Motor neuron (in vitro differentiated cells): ENCODE results near the gene THUMPD1. TPM values are rescaled to one million over a fixed set of nuclear protein-coding genes. Genes with fewer than 3 reads are reported as not detected.
"Not testable (repeated sequence)": the region's sequence is repeated elsewhere in the genome, so short reads cannot be mapped to it uniquely, and the experiment has no call there.

ENCODE experiments used
- ATAC-seq, 8 experiments: fragments of 200-7000 bp; cut with Tn5 transposase; replicated peaks in 6 of 8; 2 replicates each; pipeline ENCODE4 v1.8.0; 2021; ENCODE audit warnings: mild to moderate bottlenecking in 8 of 8, moderate library complexity in 8 of 8
- H3K27ac ChIP-seq, 2 donors: fragments of 250-450 bp; sonication (Bioruptor Pico); 2 replicates each; pipeline ENCODE4 v1.9.0; 2021; ENCODE audit warnings: antibody characterized with exemption in 2 of 2, mild to moderate bottlenecking in 2 of 2, moderate library complexity in 1 of 2
- H3K4me1 ChIP-seq, 2 donors: fragments of 250-450 bp; sonication (Bioruptor Pico); replicated peaks in 1 of 2; 2 replicates each; pipeline ENCODE4 v1.6.1; 2021; ENCODE audit warnings: antibody characterized with exemption in 2 of 2, mild to moderate bottlenecking in 2 of 2, moderate library complexity in 1 of 2
- H3K4me3 ChIP-seq, 5 donors: fragments of 250-450 bp; sonication (Bioruptor Pico); 2 replicates each; pipeline ENCODE4 v1.9.0; 2021; ENCODE audit warnings: antibody characterized with exemption in 5 of 5, mild to moderate bottlenecking in 5 of 5, moderate library complexity in 4 of 5
- WGBS, 10 experiments: fragments of 450-650 bp; shearing (Covaris generic); methylation state at CpG; one replicate each; pipeline ENCODE4 v1.0.0; 2022; 5-methylcytosine and 5-hydroxymethylcytosine counted together
- in situ Hi-C, 9 experiments: fragments of 400-800 bp; cut with MboI; loops; one replicate each; pipeline ENCODE4 v1.15.0; 2021; ENCODE audit warnings: low sequenced_read_pairs in 9 of 9, low pct_unique_long_range_greater_than_20kb in 2 of 9; ENCODE audit not compliant: unreplicated experiment in 9 of 9
- total RNA-seq, 8 experiments: library from RNA; unstranded; fragments of 300-600 nt; gene quantifications; 2 replicates each; pipeline versions ENCODE4 v1.2.3 to v1.2.4, GENCODE V29; 2022

The THUMPD1 gene, protein sequence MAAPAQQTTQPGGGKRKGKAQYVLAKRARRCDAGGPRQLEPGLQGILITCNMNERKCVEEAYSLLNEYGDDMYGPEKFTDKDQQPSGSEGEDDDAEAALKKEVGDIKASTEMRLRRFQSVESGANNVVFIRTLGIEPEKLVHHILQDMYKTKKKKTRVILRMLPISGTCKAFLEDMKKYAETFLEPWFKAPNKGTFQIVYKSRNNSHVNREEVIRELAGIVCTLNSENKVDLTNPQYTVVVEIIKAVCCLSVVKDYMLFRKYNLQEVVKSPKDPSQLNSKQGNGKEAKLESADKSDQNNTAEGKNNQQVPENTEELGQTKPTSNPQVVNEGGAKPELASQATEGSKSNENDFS
- total RNA-seq, result 10 to 100 TPM; 24.1 to 53.5 (median 40.2) TPM

GRCh38 chr16:20741554-20742285 lies at the start of gene THUMPD1:
TSS of gene THUMPD1 (minus strand) at chr16:20741818. CDS start at chr16:20741739, 79 bp downstream.
- H3K4me3 ChIP-seq, result peak within 1 kb of the TSS; percentile 96 to 100 (median 98)
- peak within 1 kb of the TSS; percentile 97 to 99 for H3K27ac ChIP-seq
- WGBS, 10 experiments, result 0 to 100% (median 40%) methylated on average over 1 to 4 of the region's 42 CpGs; no CpG with 5 or more reads in 5 of the 10 experiments
- peak; percentile 87 to 95 (median 93) for ATAC-seq
- H3K4me1 ChIP-seq, result peaks cover 7% of the 10 kb centered on the region in 2 donors
- in situ Hi-C loops, result no loop called here

GRCh38 chr16:20789130-20789529 lies 47.5 kb upstream of the THUMPD1 start:
- in situ Hi-C loops, result no loop called here
- Histone ChIP-seq H3K4me3 (no peak overlapping the region), H3K4me1 (no peaks in the 10 kb centered on the region), H3K27ac (no peak overlapping the region)
- ATAC-seq, result no peak

DNA sequence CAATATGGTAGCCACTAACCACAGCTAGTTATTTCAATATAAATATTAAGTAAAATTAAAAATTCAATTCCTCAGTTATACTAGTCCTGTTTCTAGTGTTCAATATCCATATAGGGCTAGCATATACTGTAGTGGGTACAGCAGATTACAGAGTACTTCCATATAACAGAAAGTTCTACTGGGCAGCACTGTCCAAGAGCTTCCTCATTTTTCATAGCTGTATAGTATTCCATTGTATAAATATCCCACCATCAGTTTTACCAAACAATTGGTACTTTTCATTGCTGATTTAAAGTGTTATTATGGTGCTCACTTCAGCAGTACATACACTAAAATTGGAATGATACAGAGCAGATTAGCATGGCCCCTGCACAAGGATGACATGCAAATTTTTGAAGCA lies 42.6 kb upstream of the THUMPD1 start:
- H3K4me3 ChIP-seq, result no peak overlapping the region
- no peak overlapping the region for H3K27ac ChIP-seq
- in situ Hi-C loops, result no loop called here
- no peaks in the 10 kb centered on the region for H3K4me1 ChIP-seq
- no peak for ATAC-seq

- in situ Hi-C loops, result no loop called here
- Histone ChIP-seq H3K4me3 (no peak overlapping the region), H3K27ac (no peak overlapping the region), H3K4me1 (no peaks in the 10 kb centered on the region)
- whole genome bisulfite sequencing, 10 experiments, result 20 to 100% (median 100%) methylated on average over 1 to 2 of the region's 2 CpGs; no CpG with 5 or more reads in 3 of the 10 experiments
- peak in 1 of 8 experiments; percentile 67 for ATAC-seq
Measured at GRCh38 chr16:20782470-20782869, 40.9 kb upstream of the THUMPD1 start.

DNA sequence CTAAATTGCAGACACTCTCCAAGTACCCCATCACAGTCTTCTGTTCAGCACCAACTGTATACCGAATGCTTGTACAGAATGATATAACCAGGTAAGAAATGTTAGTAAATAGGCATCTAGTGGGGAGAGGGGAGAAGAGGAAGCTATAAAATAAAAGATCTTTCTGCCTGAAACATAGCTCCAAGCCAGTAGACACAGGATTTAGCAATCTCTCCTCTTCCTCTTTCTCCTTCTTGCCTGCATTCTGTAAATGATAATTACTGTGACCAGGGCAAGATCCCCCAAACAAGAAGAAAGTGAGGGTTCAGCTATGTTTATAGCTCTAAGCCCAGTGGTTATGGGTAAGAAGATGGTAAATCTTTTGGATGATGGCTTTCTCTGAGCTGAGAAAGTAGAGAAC lies 40.1 kb upstream of the THUMPD1 start:
- in situ Hi-C loops, result no loop called here

DNA sequence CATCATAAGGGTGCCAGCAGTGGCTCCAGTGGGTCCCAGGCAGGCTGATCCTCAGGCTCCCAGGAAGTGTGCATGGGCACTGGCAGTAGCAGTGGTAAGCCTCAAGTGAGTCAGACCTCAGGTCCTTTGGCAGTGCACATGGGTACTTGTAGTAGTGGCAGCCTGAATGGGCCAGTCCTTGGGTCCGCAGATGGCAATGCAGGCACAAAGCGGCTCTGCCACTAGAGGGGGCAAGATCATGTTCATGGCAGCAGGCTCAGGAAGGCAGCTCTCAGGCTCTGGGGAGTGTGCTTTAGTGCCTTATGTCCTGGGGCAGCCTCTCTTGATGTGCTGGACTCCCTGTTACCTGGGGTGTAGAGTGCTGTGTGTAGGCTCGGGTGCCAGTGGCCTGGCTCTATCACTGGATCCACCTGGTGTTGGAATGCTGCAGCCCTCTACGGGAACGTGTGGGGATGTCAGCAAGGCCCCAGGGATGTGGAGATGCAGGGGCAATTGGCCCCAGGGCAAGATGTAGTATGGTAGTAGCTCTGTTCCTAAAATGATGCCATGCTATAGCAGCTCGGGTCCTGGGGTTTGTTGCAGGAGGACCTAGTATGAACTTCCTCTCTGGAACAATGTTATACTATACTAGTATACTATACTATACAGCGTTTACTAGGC lies 33.2 kb upstream of the THUMPD1 start:
- WGBS, 10 experiments, result 0 to 100% (median 53%) methylated on average over 1 to 6 of the region's 7 CpGs; no CpG with 5 or more reads in 5 of the 10 experiments
- ATAC-seq, result peak in 5 of 8 experiments; percentile 33 to 99 (median 95)
- H3K27ac ChIP-seq, result no peak overlapping the region
- H3K4me1 ChIP-seq, result no peaks in the 10 kb centered on the region
- in situ Hi-C loops, result no loop called here
- no peak overlapping the region for H3K4me3 ChIP-seq

More for the DNA sequence above, 40.1 kb upstream of the THUMPD1 start:
- H3K4me3 ChIP-seq, result no peak overlapping the region
- no peak overlapping the region for H3K27ac ChIP-seq
- no peak for ATAC-seq
- 63 to 100% (median 71%) methylated on average over 1 of the region's 1 CpG; no CpG with 5 or more reads in 7 of the 10 experiments for WGBS, 10 experiments
- H3K4me1 ChIP-seq, result no peaks in the 10 kb centered on the region

GRCh38 chr16:20773679-20774078 lies 32.1 kb upstream of the THUMPD1 start:
- in situ Hi-C loops, result no loop called here
- H3K27ac ChIP-seq, result no peak overlapping the region
- H3K4me1 ChIP-seq, result no peaks in the 10 kb centered on the region
- no peak for ATAC-seq
- WGBS, 10 experiments, result 60 to 100% (median 85%) methylated on average over 1 to 3 of the region's 3 CpGs
- no peak overlapping the region for H3K4me3 ChIP-seq

DNA sequence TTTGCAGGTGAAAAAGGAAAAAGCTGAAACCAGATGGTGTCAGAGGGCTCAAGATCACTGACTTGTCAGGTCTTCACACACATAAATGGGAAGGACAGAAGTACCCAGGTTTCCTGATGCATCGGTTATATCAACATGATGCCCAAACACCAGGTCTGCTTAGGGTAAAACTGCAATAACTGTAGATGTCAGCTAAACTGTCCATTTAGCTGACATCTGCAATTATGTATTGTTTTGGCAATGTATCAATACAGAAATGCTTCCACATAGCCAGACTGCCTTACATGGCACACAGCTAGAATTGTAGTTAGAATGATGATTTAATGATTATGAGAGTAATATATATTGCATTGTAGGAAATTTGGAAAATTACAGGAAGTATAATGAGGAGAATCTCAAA lies 27.2 kb upstream of the THUMPD1 start:
- H3K27ac ChIP-seq, result no peak overlapping the region
- no peaks in the 10 kb centered on the region for H3K4me1 ChIP-seq
- WGBS, 10 experiments, result 0 to 100% (median 100%) methylated on average over 1 of the region's 1 CpG; no CpG with 5 or more reads in 2 of the 10 experiments
- in situ Hi-C loops, result no loop called here
- ATAC-seq, result no peak
- no peak overlapping the region for H3K4me3 ChIP-seq

DNA sequence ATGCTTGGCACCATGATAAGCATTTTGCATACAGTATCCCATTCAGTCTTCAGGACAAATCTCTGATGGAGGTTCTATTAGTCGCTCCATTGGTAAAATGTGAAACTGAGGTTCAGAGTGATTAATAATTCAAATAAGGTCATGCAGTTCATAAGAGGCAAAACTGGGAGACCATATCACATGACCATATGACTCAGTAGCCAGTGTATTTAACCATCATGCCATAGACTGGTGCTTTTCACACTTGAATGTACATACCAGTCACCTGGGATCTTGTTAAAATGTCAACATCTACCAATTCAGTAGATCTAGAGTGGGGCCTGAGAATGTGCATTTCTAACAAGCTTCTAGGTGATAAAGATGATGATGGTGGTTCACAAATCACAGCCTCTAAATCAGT lies 26.5 kb upstream of the THUMPD1 start:
- no peak overlapping the region for H3K27ac ChIP-seq
- H3K4me1 ChIP-seq, result no peaks in the 10 kb centered on the region
- WGBS, 10 experiments, result 29 to 100% (median 100%) methylated on average over 1 of the region's 1 CpG; no CpG with 5 or more reads in 3 of the 10 experiments
- in situ Hi-C loops, result no loop called here
- no peak for ATAC-seq
- no peak overlapping the region for H3K4me3 ChIP-seq

- H3K4me1 ChIP-seq, result no peaks in the 10 kb centered on the region
- H3K4me3 ChIP-seq, result no peak overlapping the region
- no peak overlapping the region for H3K27ac ChIP-seq
- no peak for ATAC-seq
- in situ Hi-C loops, result no loop called here
Measured at GRCh38 chr16:20767577-20767976, 26.0 kb upstream of the THUMPD1 start.

DNA sequence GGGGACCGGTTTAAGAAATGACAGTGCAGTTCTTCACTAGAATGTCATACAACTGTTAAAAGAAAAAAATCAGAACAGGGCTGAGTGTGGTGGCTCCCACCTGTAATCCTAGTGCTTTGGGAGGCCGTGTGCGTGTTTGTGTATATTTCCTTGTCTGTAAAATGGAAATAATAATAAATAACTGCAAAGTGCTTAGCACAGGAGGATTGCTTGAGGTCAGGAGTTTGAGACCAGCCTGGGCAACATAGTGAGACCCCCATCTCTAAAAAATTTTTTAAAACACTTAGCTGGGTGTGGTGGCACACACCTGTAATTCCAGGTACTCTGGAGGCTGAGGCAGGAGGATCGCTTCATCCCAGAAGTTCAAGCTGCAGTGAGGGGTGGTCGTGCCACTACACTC lies 24.7 kb upstream of the THUMPD1 start:
- no peak overlapping the region for H3K4me3 ChIP-seq
- ATAC-seq, result no peak
- WGBS, 10 experiments, result 37 to 100% (median 81%) methylated on average over 2 to 5 of the region's 5 CpGs; no CpG with 5 or more reads in 3 of the 10 experiments
- in situ Hi-C loops, result no loop called here
- H3K27ac ChIP-seq, result no peak overlapping the region
- H3K4me1 ChIP-seq, result no peaks in the 10 kb centered on the region

DNA sequence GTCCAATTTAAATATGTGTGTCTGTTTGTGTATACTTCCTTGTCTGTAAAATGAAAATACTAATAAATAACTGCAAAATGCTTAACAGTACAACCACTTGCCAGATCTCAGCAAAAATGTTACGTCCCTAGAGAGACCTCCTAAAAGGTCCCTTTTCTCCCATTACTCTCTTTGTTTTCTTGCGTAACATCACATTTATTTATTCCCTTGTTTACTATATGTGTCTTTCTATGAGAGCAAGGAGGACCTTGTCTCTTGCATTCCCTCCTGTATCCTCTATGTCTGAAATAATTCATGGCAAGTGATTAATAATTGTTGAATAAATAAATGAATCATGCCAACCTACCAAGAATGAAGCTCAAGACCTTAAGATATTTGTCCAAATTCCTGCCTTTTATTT lies 24.1 kb upstream of the THUMPD1 start:
- no peak overlapping the region for H3K27ac ChIP-seq
- no peaks in the 10 kb centered on the region for H3K4me1 ChIP-seq
- no peak overlapping the region for H3K4me3 ChIP-seq
- in situ Hi-C loops, result no loop called here
- no peak for ATAC-seq
- 25 to 100% (median 94%) methylated on average over 1 to 2 of the region's 2 CpGs; no CpG with 5 or more reads in 1 of the 10 experiments for WGBS, 10 experiments

DNA sequence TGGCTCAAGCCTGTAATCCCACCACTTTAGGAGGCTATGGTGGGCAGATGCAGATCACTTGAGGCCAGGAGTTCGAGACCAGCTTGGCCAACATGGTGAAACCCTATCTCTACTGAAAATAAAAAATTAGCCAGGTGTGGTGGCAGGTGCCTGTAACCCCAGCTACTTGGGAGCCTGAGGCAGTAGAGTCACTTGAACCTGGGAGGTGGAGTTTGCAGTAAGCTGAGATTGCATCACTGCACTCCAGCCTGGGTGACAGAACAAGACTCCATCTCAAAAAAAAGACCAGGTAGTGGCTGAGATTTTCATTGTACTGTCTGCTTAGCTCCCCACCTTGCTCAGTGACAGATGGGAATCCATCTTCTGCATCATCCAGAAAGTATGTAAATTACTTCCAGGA lies 22.8 kb upstream of the THUMPD1 start:
- H3K27ac ChIP-seq, in situ Hi-C loops, H3K4me1 ChIP-seq, H3K4me3 ChIP-seq, ATAC-seq: not testable (repeated sequence)
- WGBS, 10 experiments, result 0 to 100% (median 67%) methylated on average over 1 of the region's 1 CpG; no CpG with 5 or more reads in 3 of the 10 experiments
